ENCODE results near the gene CASP5.

CASP5 gene

GRCh38 chr11:104957280-104957679, 65.7 kb downstream of the CASP5 start:
- POLR2A ChIA-PET = no interaction called here

GRCh38 chr11:104956528-104956927, 66.4 kb downstream of the CASP5 start:
- Histone ChIP-seq H3K9me3 (ENCODE audit: control insufficient read depth, insufficient read depth, low read depth, low read length) (no peaks in the 10 kb centered on the region), H3K27ac (ENCODE audit: extremely low read depth, low read depth, low read length) (no peak overlapping the region), H3K36me3 (ENCODE audit: control insufficient read depth in 2 of 2, insufficient read depth in 1 of 2, low read length in 2 of 2) (no peaks in the 10 kb centered on the region), H3K4me3 (ENCODE audit: low read depth, low read length) (no peak overlapping the region), H3K4me1 (ENCODE audit: control insufficient read depth, insufficient read depth, low read length) (no peaks in the 10 kb centered on the region)
- no peak for TF ChIP-seq ZNF548 (tag by site-specific recombination; IDR thresholded peaks at IDR 0.05)
- no peak for TF ChIP-seq ZNF19 (tag by site-specific recombination; IDR thresholded peaks at IDR 0.05; ENCODE audit: low read depth)
- no peak for TF ChIP-seq ZNF488 (tag by site-specific recombination; IDR thresholded peaks at IDR 0.05)
- TF ChIP-seq ZNF221 (tag by site-specific recombination; IDR thresholded peaks at IDR 0.05; ENCODE audit: borderline replicate concordance) = no peak
- no peak for TF ChIP-seq ZEB2 (tag by site-specific recombination; IDR thresholded peaks at IDR 0.05)
- no peak for TF ChIP-seq ZNF311 (tag by site-specific recombination; IDR thresholded peaks at IDR 0.05; ENCODE audit: borderline replicate concordance)
- TF ChIP-seq ZNF514 (tag by site-specific recombination; IDR thresholded peaks at IDR 0.05) = no peak
- POLR2A ChIA-PET = no interaction called here
- CTCF ChIA-PET = interaction anchor here (2.3 kb wide), 1 partner anchor 9 kb away, joined by 13 read pairs; no protein-coding TSS in a partner anchor

More at GRCh38 chr11:104957280-104957679, 65.7 kb downstream of the CASP5 start:
- TF ChIP-seq PRDM2 (tag by site-specific recombination; IDR thresholded peaks at IDR 0.05; ENCODE audit: borderline replicate concordance) = no peak
- Histone ChIP-seq H3K27ac (ENCODE audit: extremely low read depth, low read depth, low read length) (no peak overlapping the region), H3K9me3 (ENCODE audit: control insufficient read depth, insufficient read depth, low read depth, low read length) (no peaks in the 10 kb centered on the region), H3K36me3 (ENCODE audit: control insufficient read depth in 2 of 2, insufficient read depth in 1 of 2, low read length in 2 of 2) (no peaks in the 10 kb centered on the region), H3K4me1 (ENCODE audit: control insufficient read depth, insufficient read depth, low read length) (no peaks in the 10 kb centered on the region), H3K4me3 (ENCODE audit: low read depth, low read length) (no peak overlapping the region)
- CTCF ChIA-PET = interaction anchor here (2.3 kb wide), 1 partner anchor 10 kb away, joined by 13 read pairs; no protein-coding TSS in a partner anchor

DNA sequence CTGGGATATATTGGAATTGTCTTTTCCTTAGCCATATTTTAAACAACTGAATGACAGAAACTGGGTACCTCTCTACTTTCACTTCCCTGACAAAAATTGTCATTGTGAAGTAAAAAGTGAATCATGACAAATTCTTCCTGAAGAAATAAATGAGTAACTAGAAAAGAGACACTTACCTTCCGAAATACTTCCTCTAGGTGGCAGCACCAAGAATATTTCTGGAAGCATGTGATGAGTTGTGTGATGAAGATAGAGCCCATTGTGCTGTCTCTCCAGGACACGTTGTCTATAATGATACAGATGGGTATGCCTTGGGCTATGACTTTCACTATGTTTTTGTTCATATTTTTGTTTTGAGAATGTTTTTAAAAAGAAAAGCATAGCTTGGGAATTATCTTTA, 76.1 kb downstream of the CASP5 start:
- ChIA-PET CTCF (interaction anchor here (0.6 to 1.7 kb wide), 14 partner anchors 10 to 1264 kb away, joined by 3 to 13 read pairs (median 3); no protein-coding TSS in a partner anchor), POLR2A (no interaction called here)
- Histone ChIP-seq H3K9me3 (ENCODE audit: control insufficient read depth, insufficient read depth, low read depth, low read length) (no peaks in the 10 kb centered on the region), H3K4me3 (ENCODE audit: low read depth, low read length) (no peak overlapping the region), H3K4me1 (ENCODE audit: control insufficient read depth, insufficient read depth, low read length) (no peaks in the 10 kb centered on the region), H3K36me3 (ENCODE audit: control insufficient read depth in 2 of 2, insufficient read depth in 1 of 2, low read length in 2 of 2) (peaks cover 0 to 11% of the 10 kb centered on the region in 2 experiments; a peak in 1 of 3 replicates), H3K27ac (ENCODE audit: extremely low read depth, low read depth, low read length) (no peak overlapping the region)
- TF ChIP-seq KLF8 (tag by site-specific recombination; IDR thresholded peaks at IDR 0.05) = no peak
